ENCODE measurements around the gene FAR2. TPM values are rescaled to one million over a fixed set of nuclear protein-coding genes. Genes with fewer than 3 reads are reported as not detected.

FAR2 gene
- total RNA-seq, 1 experiment from 2014 or later, result 10.7 TPM

DNA sequence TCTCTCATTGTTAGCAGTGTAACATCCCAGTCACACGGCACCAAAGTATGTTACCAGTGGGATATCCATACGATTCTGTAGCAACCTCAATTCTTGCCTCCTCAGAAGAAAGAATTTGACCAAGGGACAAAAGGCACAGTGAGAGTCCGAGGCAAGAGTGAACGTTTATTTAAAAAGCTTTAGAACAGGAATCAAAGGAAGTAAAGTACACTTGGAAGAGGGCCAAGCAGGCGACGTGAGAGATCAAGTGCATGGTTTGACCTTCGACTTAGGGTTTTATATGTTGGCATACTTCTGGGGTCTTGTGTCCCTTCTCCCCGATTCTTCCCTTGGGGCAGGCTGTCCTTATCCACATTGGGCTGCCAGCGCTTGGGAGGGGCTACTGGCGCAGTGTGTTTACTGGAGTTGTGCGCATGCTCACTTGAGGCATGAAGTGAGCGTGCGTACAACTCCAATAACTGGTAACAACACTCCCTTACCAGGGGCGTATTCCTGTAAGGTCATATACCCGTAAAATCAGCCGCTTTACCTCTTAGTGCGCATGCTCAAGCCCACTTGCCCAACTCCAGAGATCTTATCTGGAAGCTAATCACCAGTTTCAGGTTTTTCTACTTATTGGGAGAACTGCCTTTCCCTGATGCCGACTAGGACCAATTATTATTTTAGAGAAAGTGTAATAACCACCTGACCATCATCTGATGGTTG is 71.7 kb downstream of the FAR2 start:
- Histone ChIP-seq H3K27ac (ENCODE audit: low read depth, low read length, poor library complexity, severe bottlenecking) (no peak overlapping the region), H3K36me3 (ENCODE audit: insufficient read depth, low read length, poor library complexity, severe bottlenecking) (no peaks in the 10 kb centered on the region), H3K9me3 (ENCODE audit: low read depth, low read length, poor library complexity, severe bottlenecking) (no peaks in the 10 kb centered on the region), H3K4me3 (ENCODE audit: low read depth, low read length, poor library complexity, severe bottlenecking) (no peak overlapping the region), H3K4me1 (ENCODE audit: insufficient read depth, low read length, poor library complexity, severe bottlenecking) (peaks cover 43% of the 10 kb centered on the region), H3K27me3 (replicated peaks; ENCODE audit: insufficient read depth, low read depth, low read length, poor library complexity) (no peaks in the 10 kb centered on the region)
- ChIA-PET CTCF (no interaction called here), POLR2A (ENCODE audit: low non-redundant PET) (no interaction called here)
- TF ChIP-seq, protein P1, sequence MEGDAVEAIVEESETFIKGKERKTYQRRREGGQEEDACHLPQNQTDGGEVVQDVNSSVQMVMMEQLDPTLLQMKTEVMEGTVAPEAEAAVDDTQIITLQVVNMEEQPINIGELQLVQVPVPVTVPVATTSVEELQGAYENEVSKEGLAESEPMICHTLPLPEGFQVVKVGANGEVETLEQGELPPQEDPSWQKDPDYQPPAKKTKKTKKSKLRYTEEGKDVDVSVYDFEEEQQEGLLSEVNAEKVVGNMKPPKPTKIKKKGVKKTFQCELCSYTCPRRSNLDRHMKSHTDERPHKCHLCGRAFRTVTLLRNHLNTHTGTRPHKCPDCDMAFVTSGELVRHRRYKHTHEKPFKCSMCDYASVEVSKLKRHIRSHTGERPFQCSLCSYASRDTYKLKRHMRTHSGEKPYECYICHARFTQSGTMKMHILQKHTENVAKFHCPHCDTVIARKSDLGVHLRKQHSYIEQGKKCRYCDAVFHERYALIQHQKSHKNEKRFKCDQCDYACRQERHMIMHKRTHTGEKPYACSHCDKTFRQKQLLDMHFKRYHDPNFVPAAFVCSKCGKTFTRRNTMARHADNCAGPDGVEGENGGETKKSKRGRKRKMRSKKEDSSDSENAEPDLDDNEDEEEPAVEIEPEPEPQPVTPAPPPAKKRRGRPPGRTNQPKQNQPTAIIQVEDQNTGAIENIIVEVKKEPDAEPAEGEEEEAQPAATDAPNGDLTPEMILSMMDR (conservative IDR thresholded peaks at IDR 0.05; ENCODE audit: low read depth, low read length), result no peak
- TF ChIP-seq EZH2 (IDR thresholded peaks at IDR 0.05; ENCODE audit: borderline replicate concordance, low read depth, low read length, poor library complexity, severe bottlenecking), result no peak
- DNase-seq (ENCODE audit: low spot score), result no peak
- no TSS peak for BruUV-seq (replicated peaks)
- intact Hi-C loops (cut with micrococcal nuclease; ENCODE audit: unreplicated experiment), result no loop called here

DNA sequence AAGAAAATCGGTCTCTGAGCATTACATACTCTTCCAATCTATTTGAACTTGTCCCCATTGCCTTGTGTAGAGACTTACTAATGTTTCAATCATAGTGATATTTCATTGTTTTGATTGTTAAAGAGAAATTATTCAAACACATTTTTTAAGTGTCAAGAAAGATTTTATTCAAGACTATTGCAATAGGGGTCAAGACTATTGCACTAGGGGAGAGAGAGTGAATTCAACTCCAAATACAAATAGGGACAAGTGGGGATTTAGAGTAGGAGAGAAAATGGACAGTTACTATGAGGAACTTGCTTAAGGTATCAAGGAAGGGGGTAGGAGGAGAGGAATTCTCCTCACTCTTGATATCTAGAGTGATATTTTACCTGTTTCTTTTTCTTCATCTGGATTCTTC is 73.1 kb downstream of the FAR2 start:
- no peaks in the 10 kb centered on the region for H3K36me3 ChIP-seq (ENCODE audit: insufficient read depth, low read length, poor library complexity, severe bottlenecking)
- BruUV-seq (replicated peaks), result no TSS peak
- H3K27ac ChIP-seq (ENCODE audit: low read depth, low read length, poor library complexity, severe bottlenecking), result no peak overlapping the region
- CTCF ChIA-PET, result no interaction called here
- TF ChIP-seq, protein P1 (conservative IDR thresholded peaks at IDR 0.05; ENCODE audit: low read depth, low read length), result no peak
- no peak for TF ChIP-seq EZH2 (IDR thresholded peaks at IDR 0.05; ENCODE audit: borderline replicate concordance, low read depth, low read length, poor library complexity, severe bottlenecking)
- no peak for DNase-seq (ENCODE audit: low spot score)
- H3K27me3 ChIP-seq (replicated peaks; ENCODE audit: insufficient read depth, low read depth, low read length, poor library complexity), result no peaks in the 10 kb centered on the region
- no peaks in the 10 kb centered on the region for H3K9me3 ChIP-seq (ENCODE audit: low read depth, low read length, poor library complexity, severe bottlenecking)
- intact Hi-C loops (cut with micrococcal nuclease; ENCODE audit: unreplicated experiment), result no loop called here
- POLR2A ChIA-PET (ENCODE audit: low non-redundant PET), result no interaction called here
- no peak overlapping the region for H3K4me3 ChIP-seq (ENCODE audit: low read depth, low read length, poor library complexity, severe bottlenecking)
- peaks cover 31% of the 10 kb centered on the region for H3K4me1 ChIP-seq (ENCODE audit: insufficient read depth, low read length, poor library complexity, severe bottlenecking)

DNA sequence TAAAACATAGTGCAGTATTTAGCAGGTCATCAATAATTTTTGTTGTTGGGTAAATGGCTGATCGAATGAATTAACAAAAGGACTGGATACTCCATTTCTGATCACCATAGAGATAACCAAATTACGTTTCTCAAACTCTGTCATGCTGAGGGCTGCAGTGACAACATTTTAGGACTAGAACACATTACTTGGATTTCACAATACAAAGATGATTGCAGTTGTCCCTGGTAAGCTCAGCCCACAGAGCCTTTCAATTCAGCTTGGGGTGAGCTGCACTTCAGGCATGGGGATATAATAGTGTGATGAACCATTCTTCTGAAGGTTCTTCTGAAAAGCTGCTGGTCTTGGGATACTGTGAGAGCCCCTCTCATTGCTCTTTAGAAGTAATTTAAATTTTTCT is 74.3 kb downstream of the FAR2 start:
- no peak for TF ChIP-seq EZH2 (IDR thresholded peaks at IDR 0.05; ENCODE audit: borderline replicate concordance, low read depth, low read length, poor library complexity, severe bottlenecking)
- TF ChIP-seq, protein P1 (conservative IDR thresholded peaks at IDR 0.05; ENCODE audit: low read depth, low read length), result no peak
- peaks cover 20% of the 10 kb centered on the region for H3K4me1 ChIP-seq (ENCODE audit: insufficient read depth, low read length, poor library complexity, severe bottlenecking)
- no peaks in the 10 kb centered on the region for H3K27me3 ChIP-seq (replicated peaks; ENCODE audit: insufficient read depth, low read depth, low read length, poor library complexity)
- no peak overlapping the region for H3K27ac ChIP-seq (ENCODE audit: low read depth, low read length, poor library complexity, severe bottlenecking)
- no peak for DNase-seq (ENCODE audit: low spot score)
- H3K9me3 ChIP-seq (ENCODE audit: low read depth, low read length, poor library complexity, severe bottlenecking), result no peaks in the 10 kb centered on the region
- BruUV-seq (replicated peaks), result no TSS peak
- intact Hi-C loops (cut with micrococcal nuclease; ENCODE audit: unreplicated experiment), result no loop called here
- H3K36me3 ChIP-seq (ENCODE audit: insufficient read depth, low read length, poor library complexity, severe bottlenecking), result no peaks in the 10 kb centered on the region
- CTCF ChIA-PET, result no interaction called here
- POLR2A ChIA-PET (ENCODE audit: low non-redundant PET), result no interaction called here
- H3K4me3 ChIP-seq (ENCODE audit: low read depth, low read length, poor library complexity, severe bottlenecking), result no peak overlapping the region
